ENCODE data around the gene PRDM1.

PRDM1 gene

DNA sequence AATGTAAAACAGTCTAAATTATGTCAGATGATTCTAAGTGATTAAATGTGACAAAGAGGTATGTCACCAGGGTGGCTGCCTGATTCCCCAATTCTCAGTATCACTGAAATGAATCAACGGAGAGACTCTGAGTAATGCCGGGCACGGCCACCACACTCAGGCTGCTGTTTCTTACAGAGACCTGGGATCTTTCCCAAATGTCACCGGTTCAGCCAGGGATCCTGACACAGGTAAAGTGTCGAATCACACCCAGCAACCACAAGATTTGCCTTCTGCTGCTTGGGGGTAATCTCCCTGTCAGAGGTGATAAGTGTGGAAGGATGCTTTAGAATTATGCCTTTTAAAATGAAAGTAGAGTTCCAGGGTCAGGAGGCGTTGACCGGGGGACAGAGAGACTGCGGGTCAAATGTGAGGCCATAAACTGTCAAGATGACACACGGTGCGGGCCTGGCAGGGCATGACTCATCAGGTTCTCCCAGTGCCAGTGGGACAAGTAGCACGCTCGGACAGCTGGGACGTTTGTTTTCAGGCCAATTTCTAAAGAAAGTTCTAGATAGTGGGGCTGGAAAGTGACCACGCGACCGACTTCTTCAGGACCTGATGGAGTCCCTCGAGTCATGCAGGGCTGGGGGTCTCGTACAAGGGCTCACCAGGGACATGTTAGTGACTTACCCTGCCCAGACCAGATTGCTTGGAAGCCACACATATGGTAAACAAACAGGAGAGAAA, 48.9 kb downstream of the PRDM1 start:
- Histone ChIP-seq H3K27ac (ENCODE audit: low read depth, low read length) (no peak overlapping the region), H3K4me3 (ENCODE audit: low read depth in 1 of 2, low read length in 2 of 2) (no peak overlapping the region), H3K27me3 (ENCODE audit: control insufficient read depth in 1 of 2, insufficient read depth in 2 of 2, low read length in 2 of 2) (no peaks in the 10 kb centered on the region), H3K9ac (ENCODE audit: low read depth in 1 of 2, low read length in 2 of 2) (no peak overlapping the region), H3K9me3 (ENCODE audit: control insufficient read depth in 1 of 2, low read length in 2 of 2) (no peaks in the 10 kb centered on the region), H3K36me3 (ENCODE audit: control insufficient read depth in 1 of 2, insufficient read depth in 2 of 2, low read length in 2 of 2) (no peaks in the 10 kb centered on the region), H3K4me1 (ENCODE audit: control insufficient read depth in 1 of 2, insufficient read depth in 2 of 2, low read length in 2 of 2) (peaks cover 6 to 8% of the 10 kb centered on the region in 2 donors)

DNA sequence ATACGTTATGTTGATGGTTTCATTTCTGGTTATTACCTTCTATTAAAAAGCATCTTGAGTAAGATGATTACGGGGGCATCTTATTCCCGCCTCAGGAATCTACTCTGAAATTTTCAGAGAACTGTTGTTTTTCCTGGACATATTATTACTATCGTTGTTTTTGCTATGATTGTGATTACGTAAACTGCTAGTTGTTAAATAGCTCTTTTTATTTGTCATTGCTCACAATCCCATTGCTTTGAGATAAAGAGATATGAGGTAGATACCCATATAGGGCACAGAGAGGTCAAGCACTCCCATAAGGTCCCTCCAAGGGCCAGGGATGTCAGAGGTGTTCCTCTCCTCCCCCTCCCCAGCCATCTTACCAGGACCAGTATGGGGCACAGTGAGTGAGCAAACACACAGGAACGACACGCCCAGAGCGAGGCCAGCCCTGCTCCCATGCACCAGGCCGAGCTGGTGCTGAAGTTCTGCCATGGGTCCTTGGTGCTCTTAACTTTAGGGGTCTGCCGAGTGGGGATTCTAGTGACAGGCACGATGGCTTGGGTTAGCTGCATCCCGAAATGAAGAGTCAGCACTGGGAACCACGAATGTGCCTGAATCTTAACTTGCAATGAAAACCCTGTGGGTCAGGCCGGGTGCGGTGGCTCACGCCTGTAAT, 49.9 kb downstream of the PRDM1 start:
- Histone ChIP-seq H3K27me3 (ENCODE audit: control insufficient read depth in 1 of 2, insufficient read depth in 2 of 2, low read length in 2 of 2) (no peaks in the 10 kb centered on the region), H3K9me3 (ENCODE audit: control insufficient read depth in 1 of 2, low read length in 2 of 2) (no peaks in the 10 kb centered on the region), H3K4me3 (ENCODE audit: low read depth in 1 of 2, low read length in 2 of 2) (no peak overlapping the region), H3K36me3 (ENCODE audit: control insufficient read depth in 1 of 2, insufficient read depth in 2 of 2, low read length in 2 of 2) (no peaks in the 10 kb centered on the region), H3K9ac (ENCODE audit: low read depth in 1 of 2, low read length in 2 of 2) (no peak overlapping the region), H3K4me1 (ENCODE audit: control insufficient read depth in 1 of 2, insufficient read depth in 2 of 2, low read length in 2 of 2) (peaks cover 5 to 6% of the 10 kb centered on the region in 2 donors), H3K27ac (ENCODE audit: low read depth, low read length) (no peak overlapping the region)

DNA sequence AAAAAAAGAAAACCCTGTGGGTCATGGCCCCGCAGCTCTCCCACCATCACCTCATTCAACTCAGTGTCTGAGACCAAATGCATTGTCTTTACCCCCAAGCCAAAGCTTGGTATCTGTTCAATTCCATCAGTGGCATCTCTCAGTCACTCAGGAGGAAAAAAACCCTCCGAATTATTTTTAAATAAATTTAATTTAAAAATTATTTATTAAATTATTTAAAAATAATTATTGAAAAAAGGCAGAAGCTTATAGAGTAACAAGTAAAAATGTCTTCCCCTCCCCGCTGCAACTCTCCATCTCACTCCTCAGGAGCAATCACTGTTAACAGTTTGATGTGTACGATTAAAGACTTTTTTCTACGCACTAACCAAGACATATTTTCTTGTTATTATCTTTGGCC, 50.7 kb downstream of the PRDM1 start:
- Histone ChIP-seq H3K4me1 (ENCODE audit: control insufficient read depth in 1 of 2, insufficient read depth in 2 of 2, low read length in 2 of 2) (peaks cover 8% of the 10 kb centered on the region in 2 donors), H3K9me3 (ENCODE audit: control insufficient read depth in 1 of 2, low read length in 2 of 2) (no peaks in the 10 kb centered on the region), H3K27me3 (ENCODE audit: control insufficient read depth in 1 of 2, insufficient read depth in 2 of 2, low read length in 2 of 2) (no peaks in the 10 kb centered on the region), H3K4me3 (ENCODE audit: low read depth in 1 of 2, low read length in 2 of 2) (no peak overlapping the region), H3K9ac (ENCODE audit: low read depth in 1 of 2, low read length in 2 of 2) (no peak overlapping the region), H3K36me3 (ENCODE audit: control insufficient read depth in 1 of 2, insufficient read depth in 2 of 2, low read length in 2 of 2) (no peaks in the 10 kb centered on the region), H3K27ac (ENCODE audit: low read depth, low read length) (no peak overlapping the region)

DNA sequence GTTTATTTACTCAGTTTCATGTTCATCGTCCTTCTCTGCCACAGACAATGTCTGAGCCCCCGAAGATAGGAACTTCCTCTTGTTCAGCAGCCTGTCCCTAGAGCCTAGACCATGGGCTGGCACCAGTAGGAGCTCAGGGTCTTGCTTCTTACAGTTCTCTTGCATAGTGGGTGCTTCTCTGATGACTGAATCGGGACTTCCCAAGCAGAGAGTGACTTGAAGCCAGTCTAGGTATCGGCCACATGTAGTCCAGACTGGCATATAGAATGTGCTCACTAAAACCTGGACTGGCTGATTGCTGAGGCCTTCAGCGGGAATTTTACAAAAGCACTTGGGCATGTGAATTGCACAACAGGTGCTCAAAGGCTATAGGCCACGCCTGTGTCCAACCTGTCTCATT, 52.0 kb downstream of the PRDM1 start:
- Histone ChIP-seq H3K4me1 (ENCODE audit: control insufficient read depth in 1 of 2, insufficient read depth in 2 of 2, low read length in 2 of 2) (peaks cover 19 to 21% of the 10 kb centered on the region in 2 donors), H3K27me3 (ENCODE audit: control insufficient read depth in 1 of 2, insufficient read depth in 2 of 2, low read length in 2 of 2) (no peaks in the 10 kb centered on the region), H3K36me3 (ENCODE audit: control insufficient read depth in 1 of 2, insufficient read depth in 2 of 2, low read length in 2 of 2) (no peaks in the 10 kb centered on the region), H3K9ac (ENCODE audit: low read depth in 1 of 2, low read length in 2 of 2) (no peak overlapping the region), H3K27ac (ENCODE audit: low read depth, low read length) (no peak overlapping the region), H3K4me3 (ENCODE audit: low read depth in 1 of 2, low read length in 2 of 2) (no peak overlapping the region), H3K9me3 (ENCODE audit: control insufficient read depth in 1 of 2, low read length in 2 of 2) (no peaks in the 10 kb centered on the region)

DNA sequence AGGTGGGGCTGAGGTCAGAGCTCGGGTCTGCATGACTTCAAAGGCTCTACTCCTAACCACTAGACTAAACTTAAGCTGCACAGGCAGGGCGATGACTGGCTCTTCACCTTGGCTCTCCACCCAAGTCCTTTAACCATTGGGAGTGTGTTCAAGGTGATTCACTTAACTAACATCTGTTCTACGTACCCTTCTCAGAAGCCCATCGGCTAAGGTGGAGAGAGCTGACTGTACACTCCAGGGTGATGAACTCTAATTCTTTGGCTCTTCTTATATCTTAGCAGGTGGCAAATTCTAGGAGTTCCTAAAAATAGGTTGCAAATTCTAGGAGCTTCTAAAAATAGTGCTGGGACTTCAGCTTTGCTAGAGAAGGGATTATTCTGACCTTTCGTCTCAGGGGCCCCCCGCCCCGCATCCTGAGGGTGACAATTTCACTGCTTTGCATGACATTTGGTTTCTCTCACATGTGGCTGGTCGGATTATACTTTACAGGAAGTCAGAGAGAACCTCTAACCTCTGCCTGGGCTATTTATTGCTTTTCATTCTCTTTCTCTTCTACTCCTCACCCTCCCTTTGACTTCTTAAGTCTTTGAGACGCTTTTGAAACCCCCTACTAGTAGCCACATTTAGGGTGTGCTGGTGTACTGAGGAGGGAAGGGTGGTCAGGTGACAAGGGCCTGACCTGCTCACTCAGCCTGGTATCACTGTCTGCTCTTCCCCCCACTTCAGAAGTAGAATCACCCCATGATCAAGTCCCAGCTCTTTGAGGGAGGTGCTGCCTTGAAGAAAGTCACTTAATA, 55.5 kb downstream of the PRDM1 start:
- H3K4me3 ChIP-seq (ENCODE audit: low read depth in 1 of 2, low read length in 2 of 2), result no peak overlapping the region
- H3K9me3 ChIP-seq (ENCODE audit: control insufficient read depth in 1 of 2, low read length in 2 of 2), result no peaks in the 10 kb centered on the region
- H3K27ac ChIP-seq (ENCODE audit: low read depth, low read length), result no peak overlapping the region
- no peaks in the 10 kb centered on the region for H3K27me3 ChIP-seq (ENCODE audit: control insufficient read depth in 1 of 2, insufficient read depth in 2 of 2, low read length in 2 of 2)
- peaks cover 14 to 16% of the 10 kb centered on the region in 2 donors for H3K4me1 ChIP-seq (ENCODE audit: control insufficient read depth in 1 of 2, insufficient read depth in 2 of 2, low read length in 2 of 2)
- no peaks in the 10 kb centered on the region for H3K36me3 ChIP-seq (ENCODE audit: control insufficient read depth in 1 of 2, insufficient read depth in 2 of 2, low read length in 2 of 2)
- H3K9ac ChIP-seq (ENCODE audit: low read depth in 1 of 2, low read length in 2 of 2), result no peak overlapping the region

DNA sequence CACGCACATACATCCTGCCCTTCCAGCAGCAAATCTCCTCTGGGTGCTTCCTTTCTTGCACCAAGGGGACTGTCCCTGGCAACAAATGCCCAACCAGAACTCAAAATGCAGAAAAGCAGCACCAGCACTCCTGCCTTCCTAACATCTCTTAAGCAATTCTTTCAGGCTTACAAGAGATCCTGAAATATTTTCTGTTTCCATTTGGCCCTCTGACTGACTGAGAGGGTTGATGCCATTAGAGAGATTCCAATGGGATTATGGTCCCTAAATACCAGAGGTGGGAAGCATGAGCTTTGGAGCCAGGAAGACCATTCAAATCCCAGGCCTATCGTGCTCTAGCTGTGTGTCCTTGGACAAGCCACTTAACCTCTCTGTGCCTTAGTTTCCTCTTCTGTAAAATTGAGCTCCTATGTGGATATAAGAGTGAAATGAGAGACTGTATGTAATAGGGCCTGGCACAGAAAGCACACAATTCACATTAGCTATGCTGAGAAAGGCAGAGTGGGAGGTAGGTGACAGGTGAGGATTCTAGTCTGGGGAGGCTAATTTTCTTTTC, 56.8 kb downstream of the PRDM1 start:
- no peak overlapping the region for H3K9ac ChIP-seq (ENCODE audit: low read depth in 1 of 2, low read length in 2 of 2)
- no peaks in the 10 kb centered on the region for H3K27me3 ChIP-seq (ENCODE audit: control insufficient read depth in 1 of 2, insufficient read depth in 2 of 2, low read length in 2 of 2)
- no peaks in the 10 kb centered on the region for H3K36me3 ChIP-seq (ENCODE audit: control insufficient read depth in 1 of 2, insufficient read depth in 2 of 2, low read length in 2 of 2)
- no peak overlapping the region for H3K4me3 ChIP-seq (ENCODE audit: low read depth in 1 of 2, low read length in 2 of 2)
- peaks cover 14 to 16% of the 10 kb centered on the region in 2 donors for H3K4me1 ChIP-seq (ENCODE audit: control insufficient read depth in 1 of 2, insufficient read depth in 2 of 2, low read length in 2 of 2)
- H3K27ac ChIP-seq (ENCODE audit: low read depth, low read length), result no peak overlapping the region
- H3K9me3 ChIP-seq (ENCODE audit: control insufficient read depth in 1 of 2, low read length in 2 of 2), result no peaks in the 10 kb centered on the region

DNA sequence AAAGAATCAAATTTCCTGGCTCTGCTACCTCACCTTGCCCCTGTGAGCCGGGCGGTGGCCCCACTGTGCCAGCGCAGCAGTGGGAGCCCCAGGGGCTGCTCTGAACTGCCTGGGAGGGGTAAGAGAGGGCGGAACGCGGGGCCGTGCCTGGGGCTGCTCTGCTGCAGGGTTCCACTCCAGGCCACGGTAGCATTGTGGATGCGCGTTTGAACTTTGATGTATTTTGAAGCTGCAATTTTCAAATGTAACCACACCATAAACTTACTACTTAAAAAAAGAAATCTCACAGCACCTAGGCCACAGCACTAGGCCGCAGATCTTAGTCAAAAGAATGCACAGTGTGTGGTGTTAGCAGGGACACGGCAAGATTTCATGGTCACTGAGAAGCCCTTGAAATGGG, 57.5 kb downstream of the PRDM1 start:
- H3K36me3 ChIP-seq (ENCODE audit: control insufficient read depth in 1 of 2, insufficient read depth in 2 of 2, low read length in 2 of 2), result no peaks in the 10 kb centered on the region
- no peaks in the 10 kb centered on the region for H3K9me3 ChIP-seq (ENCODE audit: control insufficient read depth in 1 of 2, low read length in 2 of 2)
- H3K4me1 ChIP-seq (ENCODE audit: control insufficient read depth in 1 of 2, insufficient read depth in 2 of 2, low read length in 2 of 2), result peaks cover 14 to 16% of the 10 kb centered on the region in 2 donors
- H3K27ac ChIP-seq (ENCODE audit: low read depth, low read length), result no peak overlapping the region
- no peak overlapping the region for H3K4me3 ChIP-seq (ENCODE audit: low read depth in 1 of 2, low read length in 2 of 2)
- H3K27me3 ChIP-seq (ENCODE audit: control insufficient read depth in 1 of 2, insufficient read depth in 2 of 2, low read length in 2 of 2), result no peaks in the 10 kb centered on the region
- no peak overlapping the region for H3K9ac ChIP-seq (ENCODE audit: low read depth in 1 of 2, low read length in 2 of 2)

DNA sequence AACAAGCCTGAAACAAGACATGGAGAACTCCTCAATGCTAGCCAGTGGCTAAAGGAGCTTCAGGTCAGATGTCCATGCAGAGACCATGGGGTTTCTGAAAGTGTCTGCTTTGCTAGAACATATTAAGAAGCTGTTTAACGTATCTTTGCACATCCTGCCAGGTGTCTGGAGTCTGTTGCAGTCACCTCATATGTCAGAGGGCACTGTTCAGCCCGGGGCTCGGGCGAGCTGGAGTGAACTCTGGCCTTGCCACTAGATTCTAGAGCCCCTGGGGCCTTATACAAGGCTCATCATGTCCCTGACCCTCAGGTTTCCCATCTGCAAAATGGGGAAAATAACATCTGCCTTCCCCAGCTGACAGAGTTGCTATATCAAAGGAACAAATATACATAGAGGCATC, 59.0 kb downstream of the PRDM1 start:
- Histone ChIP-seq H3K4me1 (ENCODE audit: control insufficient read depth in 1 of 2, insufficient read depth in 2 of 2, low read length in 2 of 2) (peaks cover 14 to 16% of the 10 kb centered on the region in 2 donors), H3K9me3 (ENCODE audit: control insufficient read depth in 1 of 2, low read length in 2 of 2) (no peaks in the 10 kb centered on the region), H3K36me3 (ENCODE audit: control insufficient read depth in 1 of 2, insufficient read depth in 2 of 2, low read length in 2 of 2) (no peaks in the 10 kb centered on the region), H3K27ac (ENCODE audit: low read depth, low read length) (no peak overlapping the region), H3K4me3 (ENCODE audit: low read depth in 1 of 2, low read length in 2 of 2) (no peak overlapping the region), H3K27me3 (ENCODE audit: control insufficient read depth in 1 of 2, insufficient read depth in 2 of 2, low read length in 2 of 2) (no peaks in the 10 kb centered on the region), H3K9ac (ENCODE audit: low read depth in 1 of 2, low read length in 2 of 2) (no peak overlapping the region)

DNA sequence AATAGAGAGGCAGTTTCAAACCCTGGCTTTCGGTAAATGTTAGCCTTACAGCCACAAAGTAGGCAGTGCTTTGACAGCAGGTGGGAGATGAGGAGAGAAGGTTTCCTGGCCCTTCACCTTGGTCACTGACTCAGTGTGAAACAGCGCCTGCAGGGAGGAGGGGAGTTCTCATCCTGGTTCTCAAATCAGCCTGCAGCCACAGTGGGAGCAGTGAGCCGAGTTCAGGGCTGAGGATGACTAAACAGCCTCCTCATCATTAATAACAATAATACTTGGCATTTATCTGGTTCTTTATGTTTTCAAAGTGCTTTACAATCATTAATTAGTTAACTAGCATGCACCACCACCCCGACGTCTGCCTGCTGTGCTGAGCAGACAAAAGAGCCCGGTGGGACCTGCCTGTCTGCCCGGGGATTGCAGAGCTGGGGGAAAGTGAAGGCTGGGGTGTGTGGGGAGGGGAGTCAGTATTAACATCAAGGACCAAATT, 59.6 kb downstream of the PRDM1 start:
- no peak overlapping the region for H3K4me3 ChIP-seq (ENCODE audit: low read depth in 1 of 2, low read length in 2 of 2)
- H3K4me1 ChIP-seq (ENCODE audit: control insufficient read depth in 1 of 2, insufficient read depth in 2 of 2, low read length in 2 of 2), result peaks cover 14 to 16% of the 10 kb centered on the region in 2 donors
- no peak overlapping the region for H3K9ac ChIP-seq (ENCODE audit: low read depth in 1 of 2, low read length in 2 of 2)
- H3K27me3 ChIP-seq (ENCODE audit: control insufficient read depth in 1 of 2, insufficient read depth in 2 of 2, low read length in 2 of 2), result no peaks in the 10 kb centered on the region
- no peak overlapping the region for H3K27ac ChIP-seq (ENCODE audit: low read depth, low read length)
- H3K9me3 ChIP-seq (ENCODE audit: control insufficient read depth in 1 of 2, low read length in 2 of 2), result no peaks in the 10 kb centered on the region
- no peaks in the 10 kb centered on the region for H3K36me3 ChIP-seq (ENCODE audit: control insufficient read depth in 1 of 2, insufficient read depth in 2 of 2, low read length in 2 of 2)
